Calu3 (cell line): ENCODE data around the gene ADAMTSL2. TPM values are rescaled to one million over a fixed set of nuclear protein-coding genes. Genes with fewer than 3 reads are reported as not detected.

ENCODE experiments used
- BruUV-seq: library from RNA; stranded (reverse); fragments of 400-500 nt; replicated peaks from 2 replicates; lab custom pipeline; 2021; lab: Mats Ljungman, UMichigan
- CTCF ChIA-PET: fragments of 300-600 bp; sonication (Branson Sonifier 250); formaldehyde crosslinking; loops from one replicate; lab custom pipeline; 2022; ENCODE audit warnings: antibody characterized with exemption; lab: Charles Lee
- DNase-seq: peaks from one replicate; pipeline ENCODE4 v3.0.0; 2022
- H3K27ac Mint-ChIP-seq: one replicate; pipeline ENCODE4 v1.8.0; 2022; ENCODE audit warnings: mixed read lengths; ENCODE audit not compliant: unreplicated experiment
- H3K27me3 Mint-ChIP-seq: one replicate; pipeline ENCODE4 v1.8.0; 2022; ENCODE audit warnings: mixed read lengths; ENCODE audit not compliant: unreplicated experiment
- H3K36me3 Mint-ChIP-seq: one replicate; pipeline ENCODE4 v1.8.0; 2022; ENCODE audit warnings: mild to moderate bottlenecking, moderate library complexity, mixed read lengths; ENCODE audit not compliant: insufficient read depth, unreplicated experiment
- H3K4me1 Mint-ChIP-seq: one replicate; pipeline ENCODE4 v1.8.0; 2022; ENCODE audit warnings: mild to moderate bottlenecking, low read depth, mixed read lengths; ENCODE audit not compliant: unreplicated experiment
- H3K4me3 Mint-ChIP-seq: one replicate; pipeline ENCODE4 v1.8.0; 2022; ENCODE audit warnings: mild to moderate bottlenecking, low read depth, moderate library complexity, mixed read lengths; ENCODE audit not compliant: unreplicated experiment
- H3K9me3 Mint-ChIP-seq: one replicate; pipeline ENCODE4 v1.8.0; 2022; ENCODE audit warnings: low read depth, mixed read lengths; ENCODE audit not compliant: unreplicated experiment
- intact Hi-C: fragments of 100-400 bp; cut with micrococcal nuclease; formaldehyde crosslinking; loops from one replicate; pipeline ENCODE4 v1.10.0; 2022; ENCODE audit not compliant: unreplicated experiment
- total RNA-seq: library from RNA; stranded (reverse); gene quantifications from 2 replicates; pipeline ENCODE4 v1.2.3, GENCODE V29; 2022
- TF ChIP-seq, protein P1 (sequence below): fragments of 200-600 bp; IDR thresholded peaks from one replicate; pipeline ENCODE4 v1.8.0; 2022; ENCODE audit warnings: antibody characterized with exemption; ENCODE audit not compliant: unreplicated experiment

ADAMTSL2 gene
- total RNA-seq, 1 experiment from 2014 or later, result 0.14 TPM

DNA sequence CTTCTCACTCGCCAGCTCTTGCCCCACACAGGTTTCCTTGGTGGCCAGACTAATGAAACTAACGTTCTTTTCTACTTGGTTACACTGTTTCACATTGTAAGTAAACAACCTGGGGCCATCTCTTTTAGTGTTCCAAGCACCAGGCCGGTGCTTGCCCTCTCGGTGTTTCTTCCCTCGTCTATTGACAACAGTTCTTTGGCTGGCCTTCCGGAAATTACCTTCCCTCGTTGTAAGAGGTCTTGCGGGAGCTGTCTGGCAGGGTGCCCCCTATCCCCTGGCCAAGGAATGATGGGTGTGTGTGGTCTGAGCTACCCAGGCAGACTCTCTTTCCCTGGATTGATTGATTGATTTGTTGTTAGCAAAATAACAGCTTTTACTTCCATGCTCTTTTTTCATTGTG lies 8.8 kb upstream of the ADAMTSL2 start:
- TF ChIP-seq, protein P1, sequence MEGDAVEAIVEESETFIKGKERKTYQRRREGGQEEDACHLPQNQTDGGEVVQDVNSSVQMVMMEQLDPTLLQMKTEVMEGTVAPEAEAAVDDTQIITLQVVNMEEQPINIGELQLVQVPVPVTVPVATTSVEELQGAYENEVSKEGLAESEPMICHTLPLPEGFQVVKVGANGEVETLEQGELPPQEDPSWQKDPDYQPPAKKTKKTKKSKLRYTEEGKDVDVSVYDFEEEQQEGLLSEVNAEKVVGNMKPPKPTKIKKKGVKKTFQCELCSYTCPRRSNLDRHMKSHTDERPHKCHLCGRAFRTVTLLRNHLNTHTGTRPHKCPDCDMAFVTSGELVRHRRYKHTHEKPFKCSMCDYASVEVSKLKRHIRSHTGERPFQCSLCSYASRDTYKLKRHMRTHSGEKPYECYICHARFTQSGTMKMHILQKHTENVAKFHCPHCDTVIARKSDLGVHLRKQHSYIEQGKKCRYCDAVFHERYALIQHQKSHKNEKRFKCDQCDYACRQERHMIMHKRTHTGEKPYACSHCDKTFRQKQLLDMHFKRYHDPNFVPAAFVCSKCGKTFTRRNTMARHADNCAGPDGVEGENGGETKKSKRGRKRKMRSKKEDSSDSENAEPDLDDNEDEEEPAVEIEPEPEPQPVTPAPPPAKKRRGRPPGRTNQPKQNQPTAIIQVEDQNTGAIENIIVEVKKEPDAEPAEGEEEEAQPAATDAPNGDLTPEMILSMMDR, result no peak
- intact Hi-C loops, result no loop called here
- BruUV-seq, result no TSS peak
- Mint-ChIP-seq H3K4me1 (peaks cover 9% of the 10 kb centered on the region), H3K36me3 (no peaks in the 10 kb centered on the region), H3K27ac (no peak overlapping the region), H3K4me3 (no peak overlapping the region), H3K27me3 (peaks cover 52% of the 10 kb centered on the region), H3K9me3 (no peaks in the 10 kb centered on the region)
- CTCF ChIA-PET, result no interaction called here
- DNase-seq, result no peak

GRCh38 chr9:133526721-133527321 lies 7.7 kb upstream of the ADAMTSL2 start:
- Mint-ChIP-seq H3K4me3 (no peak overlapping the region), H3K27me3 (peaks cover 52% of the 10 kb centered on the region), H3K9me3 (no peaks in the 10 kb centered on the region), H3K4me1 (no peaks in the 10 kb centered on the region), H3K36me3 (no peaks in the 10 kb centered on the region), H3K27ac (no peak overlapping the region)
- intact Hi-C loops, result no loop called here
- BruUV-seq, result no TSS peak
- DNase-seq, result no peak
- CTCF ChIA-PET, result interaction anchor here (0.6 kb wide), 1 partner anchor 127 kb away, joined by 4 read pairs; no protein-coding TSS in a partner anchor
- TF ChIP-seq, protein P1, result no peak

DNA sequence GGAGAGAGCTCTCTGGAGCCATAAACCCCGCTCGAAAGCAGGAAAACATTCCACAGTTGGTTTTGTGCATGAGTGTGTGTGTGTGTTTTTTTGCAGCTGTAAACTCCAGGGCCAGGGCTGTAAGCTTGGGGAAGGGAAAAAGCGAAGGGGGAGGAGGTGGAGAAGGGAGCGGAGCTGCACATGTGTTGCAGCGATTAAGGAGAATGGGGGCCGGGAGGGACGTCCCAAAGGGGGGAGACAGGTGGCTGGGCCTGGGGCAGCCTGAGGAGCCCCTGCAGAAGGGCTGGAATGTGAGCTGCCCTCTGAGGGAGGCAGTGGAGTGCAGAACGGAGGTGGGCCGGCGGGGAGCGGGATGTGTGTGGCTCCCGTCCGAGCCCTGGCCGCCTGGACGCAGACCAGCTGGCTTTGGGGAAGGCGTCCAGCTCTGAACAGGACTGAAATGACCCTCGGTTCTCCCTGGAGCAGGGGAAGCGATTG lies 7.0 kb upstream of the ADAMTSL2 start:
- Mint-ChIP-seq H3K36me3 (no peaks in the 10 kb centered on the region), H3K27ac (no peak overlapping the region), H3K9me3 (no peaks in the 10 kb centered on the region), H3K27me3 (peaks cover 58% of the 10 kb centered on the region), H3K4me1 (no peaks in the 10 kb centered on the region), H3K4me3 (no peak overlapping the region)
- no peak for DNase-seq
- no TSS peak for BruUV-seq
- TF ChIP-seq, protein P1, result no peak
- CTCF ChIA-PET, result interaction anchor here (0.6 kb wide), 1 partner anchor 126 kb away, joined by 4 read pairs; no protein-coding TSS in a partner anchor
- intact Hi-C loops, result no loop called here

- DNase-seq, result no peak
- no peak overlapping the region for H3K27ac Mint-ChIP-seq
- intact Hi-C loops, result no loop called here
- no peaks in the 10 kb centered on the region for H3K9me3 Mint-ChIP-seq
- no peaks in the 10 kb centered on the region for H3K36me3 Mint-ChIP-seq
- CTCF ChIA-PET, result no interaction called here
- BruUV-seq, result no TSS peak
- H3K4me3 Mint-ChIP-seq, result no peak overlapping the region
- no peaks in the 10 kb centered on the region for H3K4me1 Mint-ChIP-seq
- peaks cover 60% of the 10 kb centered on the region for H3K27me3 Mint-ChIP-seq
- TF ChIP-seq, protein P1, result no peak
Measured at GRCh38 chr9:133528001-133528875, 6.3 kb upstream of the ADAMTSL2 start.
